Neutrophil (primary cell): Measurements from ENCODE around the gene KRTAP13-2.

Experiments
- H3K27ac ChIP-seq: fragments of 200-600 bp; sonication (generic); 2 replicates; pipeline ENCODE4 v1.5.1; 2016; ENCODE audit warnings: mild to moderate bottlenecking, moderate library complexity
- H3K27me3 ChIP-seq: fragments of 200-600 bp; sonication (generic); 2 replicates; pipeline ENCODE4 v1.6.0; 2016; ENCODE audit warnings: mild to moderate bottlenecking
- H3K36me3 ChIP-seq: fragments of 200-600 bp; sonication (generic); 2 replicates; pipeline ENCODE4 v1.5.1; 2017
- H3K4me1 ChIP-seq, 2 experiments: fragments of 200-600 bp in 1 of 2; sonication (generic) in 1 of 2; 1 replicate in 1 of 2; 2 replicates in 1 of 2; pipeline versions ENCODE4 v1.5.1 to v1.6.1; 2013 to 2016; ENCODE audit warnings: low read depth in 1 of 2, low read length in 1 of 2, mild to moderate bottlenecking in 1 of 2, moderate library complexity in 1 of 2; ENCODE audit not compliant: control insufficient read depth in 1 of 2, insufficient read depth in 1 of 2
- H3K4me3 ChIP-seq, 2 experiments: fragments of 200-600 bp in 1 of 2; sonication (generic) in 1 of 2; 1 replicate in 1 of 2; 2 replicates in 1 of 2; pipeline ENCODE4 v1.5.1; 2013 to 2016; ENCODE audit warnings: low read depth in 1 of 2, low read length in 1 of 2, mild to moderate bottlenecking in 1 of 2, moderate library complexity in 1 of 2
- H3K9me3 ChIP-seq: fragments of 200-600 bp; sonication (generic); 2 replicates; pipeline ENCODE4 v1.5.1; 2016
- CTCF ChIP-seq: fragments of 200-600 bp; sonication (generic); IDR thresholded peaks from 2 replicates; pipeline ENCODE4 v1.5.1; 2016; ENCODE audit warnings: antibody characterized with exemption

The KRTAP13-2 gene

GRCh38 chr21:30372139-30372770 lies at the start of gene KRTAP13-2:
KRTAP13-2 (minus strand) TSS chr21:30372271; CDS start chr21:30372213, 58 bp downstream.
- H3K4me1 ChIP-seq: no peaks in the 10 kb centered on the region
- H3K27ac ChIP-seq: no peak within 1 kb of the TSS
- no peaks in the 10 kb centered on the region for H3K27me3 ChIP-seq
- no peaks in the 10 kb centered on the region for H3K36me3 ChIP-seq
- TF ChIP-seq CTCF: no peak
- H3K9me3 ChIP-seq: no peaks in the 10 kb centered on the region
- H3K4me3 ChIP-seq: no peak within 1 kb of the TSS

- Histone ChIP-seq H3K4me1 (no peaks in the 10 kb centered on the region), H3K36me3 (no peaks in the 10 kb centered on the region), H3K4me3 (no peak overlapping the region), H3K27me3 (no peaks in the 10 kb centered on the region), H3K9me3 (no peaks in the 10 kb centered on the region), H3K27ac (no peak overlapping the region)
- no peak for TF ChIP-seq CTCF
Measured at GRCh38 chr21:30415993-30416392, 43.9 kb upstream of the KRTAP13-2 start.

GRCh38 chr21:30408782-30409494 lies 36.9 kb upstream of the KRTAP13-2 start:
- no peak for TF ChIP-seq CTCF
- Histone ChIP-seq H3K4me1 (no peaks in the 10 kb centered on the region), H3K36me3 (no peaks in the 10 kb centered on the region), H3K27me3 (no peaks in the 10 kb centered on the region), H3K9me3 (no peaks in the 10 kb centered on the region), H3K4me3 (no peak overlapping the region), H3K27ac (no peak overlapping the region)

- no peak within 1 kb of the TSS for H3K27ac ChIP-seq
- H3K36me3 ChIP-seq: no peaks in the 10 kb centered on the region
- no peak within 1 kb of the TSS for H3K4me3 ChIP-seq
- H3K4me1 ChIP-seq: no peaks in the 10 kb centered on the region
- no peaks in the 10 kb centered on the region for H3K9me3 ChIP-seq
- TF ChIP-seq CTCF: no peak
- no peaks in the 10 kb centered on the region for H3K27me3 ChIP-seq
Measured at GRCh38 chr21:30395731-30396130, 23.7 kb upstream of the KRTAP13-2 start, which contains the start of gene KRTAP13-1. KRTAP13-1 (plus strand) TSS chr21:30396031; CDS start chr21:30396087, 56 bp downstream.

- no peak overlapping the region for H3K4me3 ChIP-seq
- H3K27ac ChIP-seq: no peak overlapping the region
- H3K36me3 ChIP-seq: no peaks in the 10 kb centered on the region
- no peaks in the 10 kb centered on the region for H3K27me3 ChIP-seq
- H3K4me1 ChIP-seq: no peaks in the 10 kb centered on the region
- no peak for TF ChIP-seq CTCF
- H3K9me3 ChIP-seq: no peaks in the 10 kb centered on the region
Measured at GRCh38 chr21:30391492-30392025, 19.5 kb upstream of the KRTAP13-2 start.
